Upper lobe of right lung (tissue), 1 donor: ENCODE results near the gene VCL. TPM values are rescaled to one million over a fixed set of nuclear protein-coding genes. Genes with fewer than 3 reads are reported as not detected.

Experiments used
- ATAC-seq: fragments of 200-7000 bp; cut with Tn5 transposase; one replicate; pipeline ENCODE4 v1.9.1; 2020; ENCODE audit warnings: mild to moderate bottlenecking, moderate library complexity
- DNase-seq: peaks from one replicate; pipeline ENCODE4 v3.0.0-alpha.2; 2020
- H3K27ac ChIP-seq: fragments of 200-600 bp; one replicate; pipeline ENCODE4 v1.8.0; 2022
- H3K27me3 ChIP-seq: fragments of 200-600 bp; one replicate; pipeline ENCODE4 v1.8.0; 2022; ENCODE audit warnings: mild to moderate bottlenecking
- H3K36me3 ChIP-seq: fragments of 200-600 bp; one replicate; pipeline ENCODE4 v1.8.0; 2022
- H3K4me1 ChIP-seq: fragments of 200-600 bp; one replicate; pipeline ENCODE4 v1.8.0; 2022
- H3K4me3 ChIP-seq: fragments of 200-600 bp; one replicate; pipeline ENCODE4 v1.8.0; 2022; ENCODE audit warnings: mild to moderate bottlenecking
- H3K9me3 ChIP-seq: fragments of 200-600 bp; one replicate; pipeline ENCODE4 v1.8.0; 2022
- CTCF ChIP-seq: fragments of 200-600 bp; IDR thresholded peaks from one replicate; pipeline ENCODE4 v1.8.0; 2022; ENCODE audit warnings: antibody characterized with exemption
- intact Hi-C: fragments of 100-400 bp; cut with DNase I; formaldehyde crosslinking; loops from one replicate; pipeline ENCODE4 v1.11.0; 2022
- total RNA-seq: library from RNA; stranded (reverse); fragmentation: NEBNext Ultra II Directional; extraction: Animal tissue kit (Norgen Biotek cat#: 25700); gene quantifications from one replicate; pipeline ENCODE4 v1.2.1, GENCODE V29; 2021
- donor health status: DM: no; HTN: yes; CAD: no; lungs with severe emphysema.

VCL gene
- total RNA-seq, 1 donor from 2014 or later, result 148 TPM

- no peak for TF ChIP-seq CTCF
- Histone ChIP-seq H3K27ac (peak overlapping the region; percentile 85), H3K27me3 (no peaks in the 10 kb centered on the region), H3K4me3 (peak overlapping the region; percentile 16), H3K4me1 (peaks cover 33% of the 10 kb centered on the region), H3K36me3 (no peaks in the 10 kb centered on the region), H3K9me3 (no peaks in the 10 kb centered on the region)
- intact Hi-C loops, result no loop called here
- peak; percentile 70 for DNase-seq
- peak; percentile 91 for ATAC-seq
These were observed 31.8 kb upstream of the VCL start for GRCh38 chr10:73965890-73966768.

- intact Hi-C loops, result no loop called here
- no peaks in the 10 kb centered on the region for H3K36me3 ChIP-seq
- ATAC-seq (no peak), DNase-seq (no peak)
- H3K4me1 ChIP-seq, result peaks cover 33% of the 10 kb centered on the region
- no peak overlapping the region for H3K4me3 ChIP-seq
- no peaks in the 10 kb centered on the region for H3K27me3 ChIP-seq
- peak overlapping the region; percentile 85 for H3K27ac ChIP-seq
- H3K9me3 ChIP-seq, result no peaks in the 10 kb centered on the region
- no peak for TF ChIP-seq CTCF
These were observed 30.9 kb upstream of the VCL start for GRCh38 chr10:73967022-73967429.

- no peak for TF ChIP-seq CTCF
- DNase-seq (no peak), ATAC-seq (no peak)
- Histone ChIP-seq H3K27me3 (no peaks in the 10 kb centered on the region), H3K4me3 (no peak overlapping the region), H3K27ac (no peak overlapping the region), H3K4me1 (peaks cover 33% of the 10 kb centered on the region), H3K9me3 (no peaks in the 10 kb centered on the region), H3K36me3 (no peaks in the 10 kb centered on the region)
- intact Hi-C loops, result no loop called here
These were observed 30.4 kb upstream of the VCL start for GRCh38 chr10:73967544-73967943.

GRCh38 chr10:73968098-73968521, 29.8 kb upstream of the VCL start:
- Histone ChIP-seq H3K9me3 (no peaks in the 10 kb centered on the region), H3K36me3 (no peaks in the 10 kb centered on the region), H3K4me1 (peaks cover 33% of the 10 kb centered on the region), H3K27me3 (no peaks in the 10 kb centered on the region), H3K4me3 (no peak overlapping the region), H3K27ac (no peak overlapping the region)
- intact Hi-C loops, result no loop called here
- TF ChIP-seq CTCF, result no peak
- ATAC-seq (no peak), DNase-seq (no peak)

- H3K4me3 ChIP-seq, result no peak overlapping the region
- no peaks in the 10 kb centered on the region for H3K27me3 ChIP-seq
- DNase-seq (no peak), ATAC-seq (peak; percentile 34)
- H3K4me1 ChIP-seq, result peaks cover 33% of the 10 kb centered on the region
- no peak overlapping the region for H3K27ac ChIP-seq
- H3K36me3 ChIP-seq, result no peaks in the 10 kb centered on the region
- intact Hi-C loops, result no loop called here
- H3K9me3 ChIP-seq, result no peaks in the 10 kb centered on the region
- TF ChIP-seq CTCF, result no peak
These were observed 28.6 kb upstream of the VCL start for GRCh38 chr10:73969224-73969841.
